PC-3 (cell line): ENCODE results near the gene NRXN2. TPM values are rescaled to one million over a fixed set of nuclear protein-coding genes. Genes with fewer than 3 reads are reported as not detected.

Experiments
- ATAC-seq: fragments of 200-7000 bp; cut with Tn5 transposase; 2 replicates; pipeline ENCODE4 v1.9.1; 2020; ENCODE audit warnings: mild to moderate bottlenecking, moderate library complexity
- BruUV-seq: library from RNA; stranded (reverse); fragments of 400-500 nt; replicated peaks from 2 replicates; lab custom pipeline; 2021; lab: Mats Ljungman, UMichigan
- CTCF ChIA-PET: fragments of 300-600 bp; sonication (Branson Sonifier 250); formaldehyde crosslinking; loops from one replicate; lab custom pipeline; 2022; ENCODE audit warnings: antibody characterized with exemption; lab: Charles Lee
- POLR2A ChIA-PET: fragments of 300-600 bp; sonication (Branson Sonifier 250); formaldehyde crosslinking; loops from one replicate; lab custom pipeline; 2022; ENCODE audit warnings: antibody characterized with exemption; ENCODE audit not compliant: unreplicated experiment; lab: Charles Lee
- DNase-seq: peaks from one replicate; pipeline ENCODE4 v3.0.0-alpha.2; 2015
- H2AFZ ChIP-seq: fragments of 300-600 bp; sonication (generic); 2 replicates; pipeline ENCODE4 v1.6.0; 2016; ENCODE audit warnings: antibody characterized with exemption, low read length
- H3F3A ChIP-seq: fragments of 300-600 bp; sonication (generic); one replicate; pipeline ENCODE4 v1.6.0; 2017; ENCODE audit warnings: antibody characterized with exemption, low read length, control low read depth, mild to moderate bottlenecking; ENCODE audit not compliant: unreplicated experiment
- H3K27ac ChIP-seq: fragments of 300-600 bp; sonication (generic); 2 replicates; pipeline ENCODE4 v1.5.1; 2016; ENCODE audit warnings: mild to moderate bottlenecking, low read length
- H3K27me3 ChIP-seq: fragments of 300-600 bp; sonication (generic); 2 replicates; pipeline ENCODE4 v1.6.1; 2016; ENCODE audit warnings: low read length, mixed read lengths
- H3K36me3 ChIP-seq: fragments of 300-600 bp; sonication (generic); 2 replicates; pipeline ENCODE4 v1.6.1; 2016; ENCODE audit warnings: low read depth, mixed run types, low read length, mixed read lengths
- H3K4me1 ChIP-seq: fragments of 300-600 bp; sonication (generic); 2 replicates; pipeline ENCODE4 v1.5.1; 2016; ENCODE audit warnings: low read length; ENCODE audit not compliant: insufficient read depth
- H3K4me2 ChIP-seq: fragments of 300-600 bp; sonication (generic); 2 replicates; pipeline ENCODE4 v1.6.0; 2016; ENCODE audit warnings: low read length
- H3K4me3 ChIP-seq: fragments of 300-600 bp; sonication (generic); 2 replicates; pipeline ENCODE4 v1.5.1; 2016; ENCODE audit warnings: mild to moderate bottlenecking, low read length, mixed read lengths
- H3K79me2 ChIP-seq: fragments of 300-600 bp; sonication (generic); 2 replicates; pipeline ENCODE4 v1.6.1; 2017; ENCODE audit warnings: low read length, mixed read lengths
- H3K9ac ChIP-seq: fragments of 300-600 bp; sonication (generic); 2 replicates; pipeline ENCODE4 v1.6.0; 2016; ENCODE audit warnings: mild to moderate bottlenecking, low read length
- H3K9me2 ChIP-seq: fragments of 300-600 bp; sonication (generic); replicated peaks from 2 replicates; pipeline ENCODE4 v1.6.1; 2016; ENCODE audit warnings: mixed run types, low read length, mixed read lengths
- H3K9me3 ChIP-seq: fragments of 300-600 bp; sonication (generic); 2 replicates; pipeline ENCODE4 v1.6.1; 2016; ENCODE audit warnings: low read length, mixed read lengths
- H4K20me1 ChIP-seq: fragments of 300-600 bp; sonication (generic); 2 replicates; pipeline ENCODE4 v1.6.1; 2016; ENCODE audit warnings: low read length, mixed read lengths
- CTCF ChIP-seq: fragments of 300-600 bp; sonication (generic); conservative IDR thresholded peaks from 2 replicates; pipeline ENCODE4 v1.5.1; 2017; ENCODE audit warnings: antibody characterized with exemption, low read depth, mild to moderate bottlenecking, low read length
- EZH2 ChIP-seq: fragments of 300-600 bp; sonication (generic); IDR thresholded peaks from one replicate; pipeline ENCODE4 v1.6.1; 2017; ENCODE audit warnings: antibody characterized with exemption, mild to moderate bottlenecking, low read length; ENCODE audit not compliant: unreplicated experiment
- EZH2phosphoT487 ChIP-seq: fragments of 300-600 bp; sonication (generic); IDR thresholded peaks from 2 replicates; pipeline ENCODE4 v1.6.1; 2018; ENCODE audit warnings: mild to moderate bottlenecking, antibody characterized with exemption, low read length, borderline replicate concordance
- intact Hi-C: fragments of 100-400 bp; cut with micrococcal nuclease; formaldehyde crosslinking; loops from 2 replicates; pipeline ENCODE4 v1.9.0; 2023
- total RNA-seq: library from RNA; depleted of rRNA; stranded (reverse); fragments of >200 nt; gene quantifications from 2 replicates; pipeline ENCODE4 v1.2.3, GENCODE V29; 2014

Gene NRXN2
- total RNA-seq, 1 experiment from 2014 or later = not detected

GRCh38 chr11:64581057-64581523 lies 141.9 kb downstream of the NRXN2 start:
- DNase-seq (no peak), ATAC-seq (no peak)
- Histone ChIP-seq H3K4me3 (no peak overlapping the region), H3K9me3 (no peaks in the 10 kb centered on the region), H3K27me3 (peaks cover 21% of the 10 kb centered on the region; the same call in 1 of the 2 replicates), H3K9me2 (no peaks in the 10 kb centered on the region), H3K27ac (no peak overlapping the region), H3K4me2 (no peak overlapping the region), H3F3A (no peaks in the 10 kb centered on the region), H3K79me2 (no peaks in the 10 kb centered on the region), H3K4me1 (peaks cover 13% of the 10 kb centered on the region), H3K36me3 (no peaks in the 10 kb centered on the region), H3K9ac (no peak overlapping the region), H4K20me1 (no peaks in the 10 kb centered on the region), H2AFZ (no peak overlapping the region)
- ChIA-PET POLR2A (no interaction called here), CTCF (no interaction called here)
- TF ChIP-seq CTCF (no peak), EZH2 (no peak), EZH2phosphoT487 (no peak)
- no TSS peak for BruUV-seq
- intact Hi-C loops = no loop called here

- H3K36me3 ChIP-seq = no peaks in the 10 kb centered on the region
- no peak overlapping the region for H3K27ac ChIP-seq
- no peaks in the 10 kb centered on the region for H3K9me3 ChIP-seq
- H3K4me1 ChIP-seq = peaks cover 13% of the 10 kb centered on the region
- H3K9me2 ChIP-seq = no peaks in the 10 kb centered on the region
- ChIA-PET CTCF (no interaction called here), POLR2A (no interaction called here)
- BruUV-seq = no TSS peak
- H3K9ac ChIP-seq = no peak overlapping the region
- TF ChIP-seq EZH2 = no peak
- no peak for TF ChIP-seq CTCF
- no peak for TF ChIP-seq EZH2phosphoT487
- ATAC-seq = no peak
- no peaks in the 10 kb centered on the region for H4K20me1 ChIP-seq
- DNase-seq = no peak
- H3K4me3 ChIP-seq = no peak overlapping the region
- H2AFZ ChIP-seq = no peak overlapping the region
- no peaks in the 10 kb centered on the region for H3K79me2 ChIP-seq
- intact Hi-C loops = no loop called here
- peaks cover 25% of the 10 kb centered on the region for H3K27me3 ChIP-seq
- H3F3A ChIP-seq = no peaks in the 10 kb centered on the region
- H3K4me2 ChIP-seq = no peak overlapping the region
These were observed 142.6 kb downstream of the NRXN2 start for GRCh38 chr11:64580412-64580811.

- BruUV-seq = no TSS peak
- Histone ChIP-seq H3K36me3 (no peaks in the 10 kb centered on the region), H3K9ac (no peak overlapping the region), H3K9me3 (no peaks in the 10 kb centered on the region), H3K4me1 (no peaks in the 10 kb centered on the region), H4K20me1 (no peaks in the 10 kb centered on the region), H3F3A (no peaks in the 10 kb centered on the region), H3K4me3 (no peak overlapping the region), H3K79me2 (no peaks in the 10 kb centered on the region), H2AFZ (no peak overlapping the region), H3K4me2 (no peak overlapping the region), H3K27ac (no peak overlapping the region), H3K9me2 (no peaks in the 10 kb centered on the region), H3K27me3 (peaks cover 54% of the 10 kb centered on the region)
- ATAC-seq = no peak
- CTCF ChIA-PET = no interaction called here
- DNase-seq = no peak
- intact Hi-C loops = no loop called here
- TF ChIP-seq EZH2 (no peak), EZH2phosphoT487 (no peak), CTCF (no peak)
- POLR2A ChIA-PET = no interaction called here
These were observed 145.8 kb downstream of the NRXN2 start for GRCh38 chr11:64577202-64577601.
